CD14-positive monocyte (primary cell): Measurements from ENCODE around the gene SCMH1. TPM values are rescaled to one million over a fixed set of nuclear protein-coding genes. Genes with fewer than 3 reads are reported as not detected.
"Not testable (repeated sequence)": the region's sequence is repeated elsewhere in the genome, so short reads cannot be mapped to it uniquely, and the experiment has no call there.

Source experiments
- DNase-seq, 3 donors: peaks; one replicate each; pipeline ENCODE4 v3.0.0-alpha.2; 2011 to 2022
- H2AFZ ChIP-seq: 2 replicates; pipeline ENCODE4 v1.6.0; 2012; ENCODE audit warnings: mild to moderate bottlenecking, low read depth, low read length, inconsistent platforms; ENCODE audit not compliant: insufficient read depth, poor library complexity, severe bottlenecking
- H3K27ac ChIP-seq, 2 donors: 1 replicate in 1 of 2; 2 replicates in 1 of 2; pipeline ENCODE4 v1.5.1; 2012 to 2013; ENCODE audit warnings: low read length in 2 of 2, control low read depth in 1 of 2, inconsistent platforms in 1 of 2, low read depth in 1 of 2, mild to moderate bottlenecking in 1 of 2
- H3K27me3 ChIP-seq, 2 donors: one replicate each; pipeline versions ENCODE4 v1.6.0 to v1.6.1; 2011 to 2013; ENCODE audit warnings: low read length in 2 of 2; ENCODE audit not compliant: control insufficient read depth in 2 of 2, insufficient read depth in 2 of 2
- H3K36me3 ChIP-seq, 2 donors: replicated peaks in 1 of 2; 1 replicate in 1 of 2; 2 replicates in 1 of 2; pipeline versions ENCODE4 v1.5.1 to v1.6.1; 2012 to 2013; ENCODE audit warnings: low read length in 2 of 2, control low read depth in 1 of 2, inconsistent platforms in 1 of 2, mild to moderate bottlenecking in 1 of 2; ENCODE audit not compliant: insufficient read depth in 2 of 2, control insufficient read depth in 1 of 2
- H3K4me1 ChIP-seq, 2 donors: 1 replicate in 1 of 2; 2 replicates in 1 of 2; pipeline versions ENCODE4 v1.5.1 to v1.6.1; 2012 to 2013; ENCODE audit warnings: low read length in 2 of 2, control low read depth in 1 of 2, inconsistent platforms in 1 of 2, mild to moderate bottlenecking in 1 of 2, moderate library complexity in 1 of 2; ENCODE audit not compliant: insufficient read depth in 2 of 2, control insufficient read depth in 1 of 2
- H3K4me2 ChIP-seq: replicated peaks from 2 replicates; pipeline ENCODE3; 2012; ENCODE audit warnings: low read length, moderate library complexity, mild to moderate bottlenecking; ENCODE audit not compliant: poor library complexity, severe bottlenecking; ENCODE audit errors: extremely low read depth
- H3K4me3 ChIP-seq, 3 experiments: fragments of 200-600 bp in 1 of 3; sonication (generic) in 1 of 3; replicated peaks in 1 of 3; 1 replicate in 2 of 3; 2 replicates in 1 of 3; pipeline ENCODE4 v1.5.1; 2011 to 2013; ENCODE audit warnings: low read length in 3 of 3, mild to moderate bottlenecking in 3 of 3, control low read depth in 2 of 3, low read depth in 2 of 3, inconsistent platforms in 1 of 3, moderate library complexity in 1 of 3
- H3K79me2 ChIP-seq: 2 replicates; pipeline ENCODE4 v1.6.0; 2012; ENCODE audit warnings: mild to moderate bottlenecking, control low read depth, inconsistent platforms, low read length, moderate library complexity; ENCODE audit not compliant: insufficient read depth
- H3K9ac ChIP-seq: 2 replicates; pipeline ENCODE4 v1.6.0; 2017; ENCODE audit warnings: low read length, mild to moderate bottlenecking; ENCODE audit not compliant: insufficient read depth, poor library complexity, severe bottlenecking
- H3K9me3 ChIP-seq, 2 donors: replicated peaks in 1 of 2; 1 replicate in 1 of 2; 2 replicates in 1 of 2; pipeline versions ENCODE4 v1.5.1 to v1.6.1; 2012 to 2013; ENCODE audit warnings: low read length in 2 of 2, control low read depth in 1 of 2; ENCODE audit not compliant: control insufficient read depth in 1 of 2, insufficient read depth in 1 of 2
- H4K20me1 ChIP-seq: 2 replicates; pipeline ENCODE4 v1.6.0; 2012; ENCODE audit warnings: mild to moderate bottlenecking, low read length, control low read depth, moderate library complexity; ENCODE audit not compliant: insufficient read depth
- H3K27ac Mint-ChIP-seq, 7 donors: one replicate each; pipeline ENCODE4 v1.8.0; 2020; ENCODE audit warnings: mild to moderate bottlenecking in 7 of 7, mixed read lengths in 7 of 7, moderate library complexity in 6 of 7, inconsistent platforms in 2 of 7
- H3K27me3 Mint-ChIP-seq, 3 donors: one replicate each; pipeline ENCODE4 v1.8.0; 2021 to 2022; ENCODE audit warnings: low read depth in 3 of 3, mild to moderate bottlenecking in 3 of 3, mixed read lengths in 3 of 3, moderate library complexity in 3 of 3, inconsistent platforms in 1 of 3
- H3K36me3 Mint-ChIP-seq, 2 donors: one replicate each; pipeline ENCODE4 v1.8.0; 2020; ENCODE audit warnings: mixed read lengths in 2 of 2, inconsistent platforms in 1 of 2, mild to moderate bottlenecking in 1 of 2
- H3K4me1 Mint-ChIP-seq: one replicate; pipeline ENCODE4 v1.8.0; 2020; ENCODE audit warnings: mild to moderate bottlenecking, mixed read lengths
- H3K4me3 Mint-ChIP-seq, 2 donors: one replicate each; pipeline ENCODE4 v1.8.0; 2020; ENCODE audit warnings: mild to moderate bottlenecking in 2 of 2, mixed read lengths in 2 of 2, moderate library complexity in 1 of 2
- H3K9me3 Mint-ChIP-seq, 7 donors: one replicate each; pipeline ENCODE4 v1.8.0; 2020 to 2022; ENCODE audit warnings: mixed read lengths in 7 of 7, mild to moderate bottlenecking in 6 of 7, moderate library complexity in 6 of 7, inconsistent platforms in 2 of 7
- CTCF ChIP-seq: fragments of 200-600 bp; IDR thresholded peaks from one replicate; pipeline ENCODE4 v1.8.0; 2022; ENCODE audit warnings: antibody characterized with exemption, mild to moderate bottlenecking
- WGBS: methylation state at CpG from one replicate; pipeline ENCODE4 v1.1.5; 2013; ENCODE audit warnings: missing lambda C conversion rate; ENCODE audit not compliant: insufficient coverage; 5-methylcytosine and 5-hydroxymethylcytosine counted together
- intact Hi-C, 2 donors: fragments of 100-400 bp; cut with micrococcal nuclease; formaldehyde crosslinking; loops; one replicate each; pipeline versions ENCODE4 v1.15.0 to v1.15.1; 2023
- polyA plus RNA-seq, 3 donors: library from polyadenylated mRNA; depleted of rRNA in 1 of 3; unstranded in 2 of 3; stranded (reverse) in 1 of 3; fragments of 300-500 nt in 2 of 3; fragments of >200 nt in 1 of 3; fragmentation: Illumina TruSeq in 2 of 3; gene quantifications; 1 replicate in 2 of 3; 2 replicates in 1 of 3; pipeline ENCODE4 v1.2.3, GENCODE V29; 2012 to 2021

Gene SCMH1
- polyA plus RNA-seq, 3 donors: 0.66 to 12.7 (median 0.74) TPM

DNA sequence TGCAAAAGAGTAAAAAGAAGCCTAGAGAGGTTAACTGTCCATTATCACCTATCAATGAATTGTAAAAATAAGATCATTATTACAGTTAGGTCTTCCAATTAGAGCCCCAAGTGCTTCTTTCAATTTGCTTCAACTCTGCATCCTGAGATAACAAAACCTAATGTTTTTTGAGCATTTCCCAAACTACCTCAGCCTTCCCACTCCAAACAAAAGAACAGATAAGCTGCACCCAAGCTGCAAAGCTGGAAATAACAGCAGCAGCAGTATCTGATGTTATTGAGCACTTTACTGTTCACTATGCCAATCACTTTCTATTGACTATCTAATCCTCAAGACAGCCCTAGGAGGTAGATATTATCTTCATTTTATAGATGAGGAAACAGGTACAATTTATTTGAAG lies 123.5 kb downstream of the SCMH1 start:
- no peaks in the 10 kb centered on the region for H3K9me3 ChIP-seq
- Mint-ChIP-seq H3K36me3 (peaks cover 21 to 27% of the 10 kb centered on the region in 2 donors), H3K27ac (no peak overlapping the region), H3K27me3 (peaks cover 0 to 1% (median 0%) of the 10 kb centered on the region in 3 donors), H3K9me3 (peaks cover 0 to 5% (median 0%) of the 10 kb centered on the region in 7 donors), H3K4me1 (no peaks in the 10 kb centered on the region), H3K4me3 (no peak overlapping the region)
- no peak for DNase-seq
- H3K36me3 ChIP-seq: peaks cover 2 to 12% of the 10 kb centered on the region in 2 donors
- intact Hi-C loops: no loop called here
- no peaks in the 10 kb centered on the region for H4K20me1 ChIP-seq
- no peak overlapping the region for H3K4me2 ChIP-seq
- no peak for TF ChIP-seq CTCF
- no peaks in the 10 kb centered on the region for H3K4me1 ChIP-seq
- H3K27ac ChIP-seq: no peak overlapping the region
- H3K79me2 ChIP-seq: no peaks in the 10 kb centered on the region
- H3K27me3 ChIP-seq: no peaks in the 10 kb centered on the region
- no peak overlapping the region for H3K4me3 ChIP-seq
- no peak overlapping the region for H2AFZ ChIP-seq
- H3K9ac ChIP-seq: no peak overlapping the region

DNA sequence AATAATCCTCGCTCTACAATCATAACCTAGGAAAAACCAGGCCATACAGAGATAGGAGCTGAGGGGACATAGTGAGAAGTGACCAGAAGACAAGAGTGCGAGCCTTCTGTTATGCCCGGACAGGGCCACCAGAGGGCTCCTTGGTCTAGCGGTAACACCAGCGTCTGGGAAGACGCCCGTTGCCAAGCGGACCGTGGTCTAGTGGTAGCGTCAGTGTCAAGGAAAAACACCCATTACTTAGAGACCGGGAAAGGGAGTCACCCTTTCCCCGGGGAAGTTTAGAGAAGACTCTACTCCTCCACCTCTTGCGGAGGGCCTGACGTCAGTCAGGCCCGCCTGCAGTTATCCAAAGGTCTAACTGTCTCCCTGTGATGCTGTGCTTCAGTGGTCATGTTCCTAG lies 124.9 kb downstream of the SCMH1 start:
- H3K36me3 ChIP-seq: peaks cover 2 to 22% of the 10 kb centered on the region in 2 donors
- H3K9me3 Mint-ChIP-seq, H3K4me3 ChIP-seq, H3K4me1 ChIP-seq, H3K9ac ChIP-seq, H3K9me3 ChIP-seq, H4K20me1 ChIP-seq, H3K27me3 Mint-ChIP-seq, H3K4me3 Mint-ChIP-seq, H3K27ac ChIP-seq, H3K27ac Mint-ChIP-seq, H3K4me1 Mint-ChIP-seq, H2AFZ ChIP-seq, H3K4me2 ChIP-seq, H3K79me2 ChIP-seq, intact Hi-C loops, H3K27me3 ChIP-seq, DNase-seq: not testable (repeated sequence)
- WGBS: 100% methylated on average over 8 of the region's 15 CpGs
- peaks cover 25 to 30% of the 10 kb centered on the region in 2 donors for H3K36me3 Mint-ChIP-seq
